ENCODE results near the gene MPRIP. TPM values are rescaled to one million over a fixed set of nuclear protein-coding genes. Genes with fewer than 3 reads are reported as not detected.
"Not testable (repeated sequence)": the region's sequence is repeated elsewhere in the genome, so short reads cannot be mapped to it uniquely, and the experiment has no call there.

MPRIP gene
- 350 TPM for total RNA-seq
- long read RNA-seq, full-length matches to known transcripts = 99 of 529 reads
- long read RNA-seq, partial matches to known transcripts = 284 of 529 reads
- long read RNA-seq, other reads (novel, unspliced or antisense) = 146 of 529 reads

GRCh38 chr17:17042384-17042736 lies at the start of gene MPRIP:
Gene MPRIP, plus strand, starts transcription at chr17:17042457. Its CDS starts 392 bp downstream, at chr17:17042849.
- peak within 1 kb of the TSS; percentile 81 for H3K4me3 ChIP-seq
- H3K36me3 ChIP-seq = no peaks in the 10 kb centered on the region
- intact Hi-C loops (cut with micrococcal nuclease) = loop anchor here (10.0 kb wide), 1 partner anchor 52 kb away; no protein-coding TSS in a partner anchor
- H3K27ac ChIP-seq (replicated peaks) = peak within 1 kb of the TSS; percentile 90
- no peak for DNase-seq
- no peaks in the 10 kb centered on the region for H3K27me3 ChIP-seq (ENCODE audit: low read depth)
- no peaks in the 10 kb centered on the region for H3K9me3 ChIP-seq (replicated peaks)
- H3K4me1 ChIP-seq = peaks cover 60% of the 10 kb centered on the region
- no peak for TF ChIP-seq CTCF (IDR thresholded peaks at IDR 0.05; ENCODE audit: borderline replicate concordance)

- no peaks in the 10 kb centered on the region for H3K27me3 ChIP-seq (ENCODE audit: low read depth)
- no peaks in the 10 kb centered on the region for H3K36me3 ChIP-seq
- DNase-seq = no peak
- no peak for TF ChIP-seq CTCF (IDR thresholded peaks at IDR 0.05; ENCODE audit: borderline replicate concordance)
- intact Hi-C loops (cut with micrococcal nuclease) = no loop called here
- no peak overlapping the region for H3K27ac ChIP-seq (replicated peaks)
- no peak overlapping the region for H3K4me3 ChIP-seq
- H3K9me3 ChIP-seq (replicated peaks) = no peaks in the 10 kb centered on the region
- peaks cover 4% of the 10 kb centered on the region for H3K4me1 ChIP-seq
These were observed 47.6 kb upstream of the MPRIP start for GRCh38 chr17:16994631-16995030.

- Histone ChIP-seq H3K27me3 (ENCODE audit: low read depth) (no peaks in the 10 kb centered on the region), H3K4me1 (peaks cover 4% of the 10 kb centered on the region), H3K27ac (replicated peaks) (no peak overlapping the region), H3K9me3 (replicated peaks) (no peaks in the 10 kb centered on the region), H3K36me3 (no peaks in the 10 kb centered on the region), H3K4me3 (no peak overlapping the region)
- DNase-seq = no peak
- intact Hi-C loops (cut with micrococcal nuclease) = no loop called here
- no peak for TF ChIP-seq CTCF (IDR thresholded peaks at IDR 0.05; ENCODE audit: borderline replicate concordance)
These were observed 46.3 kb upstream of the MPRIP start for GRCh38 chr17:16995930-16996329.

- intact Hi-C loops (cut with micrococcal nuclease); DNase-seq; H3K27ac ChIP-seq (replicated peaks); H3K9me3 ChIP-seq (replicated peaks); H3K4me3 ChIP-seq; H3K36me3 ChIP-seq; H3K27me3 ChIP-seq (ENCODE audit: low read depth); H3K4me1 ChIP-seq: not testable (repeated sequence)
These were observed 45.5 kb upstream of the MPRIP start for GRCh38 chr17:16996726-16997125.

- H3K27me3 ChIP-seq (ENCODE audit: low read depth) = no peaks in the 10 kb centered on the region
- no peaks in the 10 kb centered on the region for H3K9me3 ChIP-seq (replicated peaks)
- H3K4me1 ChIP-seq = peaks cover 8% of the 10 kb centered on the region
- H3K36me3 ChIP-seq = no peaks in the 10 kb centered on the region
- no peak overlapping the region for H3K27ac ChIP-seq (replicated peaks)
- H3K4me3 ChIP-seq = no peak overlapping the region
- intact Hi-C loops (cut with micrococcal nuclease) = no loop called here
- no peak for DNase-seq
- TF ChIP-seq CTCF (IDR thresholded peaks at IDR 0.05; ENCODE audit: borderline replicate concordance) = no peak
These were observed 44.5 kb upstream of the MPRIP start for GRCh38 chr17:16997514-16998429.
